ENCODE results near the gene TPSD1. TPM values are rescaled to one million over a fixed set of nuclear protein-coding genes. Genes with fewer than 3 reads are reported as not detected.

The TPSD1 gene
- polyA plus RNA-seq, 2 of the 4 experiments (the other 2 are of a cell fraction) = not detected

DNA sequence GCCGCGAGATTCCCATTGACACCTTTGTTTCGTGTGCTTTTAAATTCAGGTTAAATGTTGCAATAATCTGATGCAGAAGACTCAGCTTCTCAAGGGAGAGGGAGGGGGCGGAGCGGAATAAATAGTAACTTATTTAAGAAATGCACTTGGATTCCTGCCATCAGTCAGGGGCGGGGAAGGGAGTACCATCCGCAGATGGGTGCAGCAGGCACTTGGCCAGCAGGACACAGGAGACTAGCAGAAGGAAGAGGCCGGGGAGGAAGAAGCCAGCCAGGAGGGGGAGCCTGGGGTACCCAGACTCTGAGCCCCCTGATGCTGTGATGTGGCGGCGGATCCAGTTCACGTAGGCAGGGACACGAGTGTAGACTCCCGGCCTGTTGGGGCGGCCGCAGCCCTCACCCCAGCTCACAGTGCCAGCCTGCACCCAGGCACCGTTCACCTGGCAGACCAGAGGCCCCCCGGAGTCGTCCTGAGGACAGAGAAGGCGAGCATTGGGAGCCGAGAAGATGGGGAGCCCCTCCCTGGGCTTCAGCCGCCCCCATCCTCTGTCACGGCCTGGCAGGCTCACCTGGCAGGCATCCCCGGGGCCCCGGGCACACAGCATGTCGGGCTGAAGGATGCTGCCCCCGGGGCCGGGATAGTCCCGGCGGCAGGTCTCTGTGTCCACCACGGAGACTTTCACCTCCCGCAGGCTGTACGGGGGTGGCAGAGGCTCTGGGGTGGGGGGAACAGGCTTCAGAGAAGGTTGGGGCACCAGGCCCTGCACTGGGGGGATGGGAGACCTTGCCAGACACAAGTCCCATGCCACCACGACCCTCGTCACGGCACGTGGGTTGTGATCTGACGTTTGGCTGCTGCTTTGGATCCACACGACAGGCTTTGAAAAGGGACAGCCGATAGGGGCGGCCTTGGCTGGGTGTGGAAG lies 34.0 kb upstream of the TPSD1 start:
- Histone ChIP-seq H3K4me3 (no peak overlapping the region), H3K27ac (no peak overlapping the region), H3K9me3 (no peaks in the 10 kb centered on the region), H3K4me2 (no peak overlapping the region), H3K4me1 (peaks cover 20% of the 10 kb centered on the region)
- ChIA-PET POLR2A (no interaction called here), CTCF (interaction anchor here (1.1 to 1.7 kb wide), 3 partner anchors 28 to 141 kb away, joined by 3 to 5 read pairs (median 3); no protein-coding TSS in a partner anchor)
- WGBS (ENCODE audit: missing lambda C conversion rate) = 81% methylated on average over 28 of the region's 40 CpGs
- DNase-seq (ENCODE audit: low read depth in 1 of 2, low spot score in 1 of 2) (peak in 1 of 2 experiments; percentile 44), FAIRE-seq (no peak), ATAC-seq (no peak)
- TF ChIP-seq, protein P1, sequence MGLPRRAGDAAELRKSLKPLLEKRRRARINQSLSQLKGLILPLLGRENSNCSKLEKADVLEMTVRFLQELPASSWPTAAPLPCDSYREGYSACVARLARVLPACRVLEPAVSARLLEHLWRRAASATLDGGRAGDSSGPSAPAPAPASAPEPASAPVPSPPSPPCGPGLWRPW (IDR thresholded peaks at IDR 0.05) = no peak
- TF ChIP-seq SREBF2 (IDR thresholded peaks at IDR 0.05) = no peak
- TF ChIP-seq CBX8 (IDR thresholded peaks at IDR 0.05) = no peak
- no peak for TF ChIP-seq MYC (IDR thresholded peaks at IDR 0.05; ENCODE audit: borderline replicate concordance, low read length)
- TF ChIP-seq, protein P2, sequence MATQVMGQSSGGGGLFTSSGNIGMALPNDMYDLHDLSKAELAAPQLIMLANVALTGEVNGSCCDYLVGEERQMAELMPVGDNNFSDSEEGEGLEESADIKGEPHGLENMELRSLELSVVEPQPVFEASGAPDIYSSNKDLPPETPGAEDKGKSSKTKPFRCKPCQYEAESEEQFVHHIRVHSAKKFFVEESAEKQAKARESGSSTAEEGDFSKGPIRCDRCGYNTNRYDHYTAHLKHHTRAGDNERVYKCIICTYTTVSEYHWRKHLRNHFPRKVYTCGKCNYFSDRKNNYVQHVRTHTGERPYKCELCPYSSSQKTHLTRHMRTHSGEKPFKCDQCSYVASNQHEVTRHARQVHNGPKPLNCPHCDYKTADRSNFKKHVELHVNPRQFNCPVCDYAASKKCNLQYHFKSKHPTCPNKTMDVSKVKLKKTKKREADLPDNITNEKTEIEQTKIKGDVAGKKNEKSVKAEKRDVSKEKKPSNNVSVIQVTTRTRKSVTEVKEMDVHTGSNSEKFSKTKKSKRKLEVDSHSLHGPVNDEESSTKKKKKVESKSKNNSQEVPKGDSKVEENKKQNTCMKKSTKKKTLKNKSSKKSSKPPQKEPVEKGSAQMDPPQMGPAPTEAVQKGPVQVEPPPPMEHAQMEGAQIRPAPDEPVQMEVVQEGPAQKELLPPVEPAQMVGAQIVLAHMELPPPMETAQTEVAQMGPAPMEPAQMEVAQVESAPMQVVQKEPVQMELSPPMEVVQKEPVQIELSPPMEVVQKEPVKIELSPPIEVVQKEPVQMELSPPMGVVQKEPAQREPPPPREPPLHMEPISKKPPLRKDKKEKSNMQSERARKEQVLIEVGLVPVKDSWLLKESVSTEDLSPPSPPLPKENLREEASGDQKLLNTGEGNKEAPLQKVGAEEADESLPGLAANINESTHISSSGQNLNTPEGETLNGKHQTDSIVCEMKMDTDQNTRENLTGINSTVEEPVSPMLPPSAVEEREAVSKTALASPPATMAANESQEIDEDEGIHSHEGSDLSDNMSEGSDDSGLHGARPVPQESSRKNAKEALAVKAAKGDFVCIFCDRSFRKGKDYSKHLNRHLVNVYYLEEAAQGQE (IDR thresholded peaks at IDR 0.05) = no peak
- TF ChIP-seq TP53 (CRISPR knock-in tag; IDR thresholded peaks at IDR 0.05) = no peak
- TF ChIP-seq NFE2L2 (conservative IDR thresholded peaks at IDR 0.05; ENCODE audit: low read length) = no peak
- TF ChIP-seq, protein P3, sequence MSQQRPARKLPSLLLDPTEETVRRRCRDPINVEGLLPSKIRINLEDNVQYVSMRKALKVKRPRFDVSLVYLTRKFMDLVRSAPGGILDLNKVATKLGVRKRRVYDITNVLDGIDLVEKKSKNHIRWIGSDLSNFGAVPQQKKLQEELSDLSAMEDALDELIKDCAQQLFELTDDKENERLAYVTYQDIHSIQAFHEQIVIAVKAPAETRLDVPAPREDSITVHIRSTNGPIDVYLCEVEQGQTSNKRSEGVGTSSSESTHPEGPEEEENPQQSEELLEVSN (IDR thresholded peaks at IDR 0.05; ENCODE audit: borderline replicate concordance, low read depth) = no peak
- TF ChIP-seq FOSB (CRISPR knock-in tag; IDR thresholded peaks at IDR 0.05) = no peak

DNA sequence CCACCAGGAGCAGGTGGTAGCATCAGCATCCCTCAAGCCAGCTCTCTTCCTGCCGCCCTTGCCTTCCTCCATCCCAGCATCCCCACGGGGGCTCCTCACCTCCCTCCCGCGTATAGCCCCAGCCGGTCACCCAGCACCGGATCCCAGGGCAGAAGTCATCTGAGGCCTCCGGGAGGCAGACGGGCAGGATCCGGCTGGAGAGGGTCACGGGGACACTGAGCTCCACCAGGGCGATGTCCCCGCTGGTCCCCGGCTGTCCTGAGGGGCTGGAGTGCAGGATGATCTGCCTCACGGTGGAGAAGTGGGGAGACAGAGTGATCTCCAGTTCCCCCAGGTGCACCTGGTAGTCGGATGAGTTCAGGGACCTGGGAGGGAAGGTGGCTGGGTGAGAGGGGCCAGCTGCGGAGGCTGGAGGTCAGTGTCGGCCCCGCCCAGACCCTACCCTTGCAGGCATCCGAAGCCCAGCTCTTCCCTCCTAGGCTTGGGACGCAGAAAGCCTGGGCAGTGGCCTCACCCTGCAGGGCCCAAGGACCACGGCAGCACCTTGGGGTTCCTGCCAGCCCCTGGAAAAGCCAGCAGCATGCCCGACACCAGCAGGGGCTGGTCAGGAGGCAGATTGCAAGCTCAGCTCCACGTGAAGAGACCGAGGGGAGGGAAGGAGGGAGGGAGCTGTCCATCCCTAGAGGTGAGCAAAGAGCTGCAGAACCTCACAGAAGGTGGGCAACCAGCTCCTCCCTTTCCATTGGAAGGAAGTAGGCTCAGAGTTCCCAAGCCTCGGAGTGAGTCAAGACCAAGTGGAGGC lies 33.1 kb upstream of the TPSD1 start:
- WGBS (ENCODE audit: missing lambda C conversion rate) = 82% methylated on average over 16 of the region's 25 CpGs
- H3K4me2 ChIP-seq = no peak overlapping the region
- ATAC-seq (no peak), DNase-seq (ENCODE audit: low read depth in 1 of 2, low spot score in 1 of 2) (no peak), FAIRE-seq (no peak)
- CTCF ChIA-PET = interaction anchor here (1.2 kb wide), 1 partner anchor 120 kb away, joined by 3 read pairs; no protein-coding TSS in a partner anchor
- TF ChIP-seq NPAS2 (CRISPR knock-in tag; IDR thresholded peaks at IDR 0.05; ENCODE audit: borderline replicate concordance) (no peak), ZC3H11A (IDR thresholded peaks at IDR 0.05) (no peak), HOXB5 (CRISPR knock-in tag; IDR thresholded peaks at IDR 0.05) (no peak), CBX2 (IDR thresholded peaks at IDR 0.05; ENCODE audit: borderline replicate concordance, low read depth) (no peak), NFE2L2 (conservative IDR thresholded peaks at IDR 0.05; ENCODE audit: low read length) (no peak), RNF2 (IDR thresholded peaks at IDR 0.05; ENCODE audit: borderline replicate concordance, low read depth) (no peak), FOSL2 (IDR thresholded peaks at IDR 0.05) (no peak), FOSL2 (CRISPR knock-in tag; IDR thresholded peaks at IDR 0.05) (no peak), ZFP36 (IDR thresholded peaks at IDR 0.05; ENCODE audit: borderline replicate concordance, partially characterized antibody) (no peak), TP53 (CRISPR knock-in tag; IDR thresholded peaks at IDR 0.05) (no peak), SREBF2 (IDR thresholded peaks at IDR 0.05) (no peak), NR3C1 (IDR thresholded peaks at IDR 0.05) (no peak)
- TF ChIP-seq, protein P4, sequence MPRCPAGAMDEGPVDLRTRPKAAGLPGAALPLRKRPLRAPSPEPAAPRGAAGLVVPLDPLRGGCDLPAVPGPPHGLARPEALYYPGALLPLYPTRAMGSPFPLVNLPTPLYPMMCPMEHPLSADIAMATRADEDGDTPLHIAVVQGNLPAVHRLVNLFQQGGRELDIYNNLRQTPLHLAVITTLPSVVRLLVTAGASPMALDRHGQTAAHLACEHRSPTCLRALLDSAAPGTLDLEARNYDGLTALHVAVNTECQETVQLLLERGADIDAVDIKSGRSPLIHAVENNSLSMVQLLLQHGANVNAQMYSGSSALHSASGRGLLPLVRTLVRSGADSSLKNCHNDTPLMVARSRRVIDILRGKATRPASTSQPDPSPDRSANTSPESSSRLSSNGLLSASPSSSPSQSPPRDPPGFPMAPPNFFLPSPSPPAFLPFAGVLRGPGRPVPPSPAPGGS (IDR thresholded peaks at IDR 0.05) = no peak
- TF ChIP-seq, protein P5, sequence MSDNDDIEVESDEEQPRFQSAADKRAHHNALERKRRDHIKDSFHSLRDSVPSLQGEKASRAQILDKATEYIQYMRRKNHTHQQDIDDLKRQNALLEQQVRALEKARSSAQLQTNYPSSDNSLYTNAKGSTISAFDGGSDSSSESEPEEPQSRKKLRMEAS (IDR thresholded peaks at IDR 0.05) = no peak
- TF ChIP-seq, protein P3 (IDR thresholded peaks at IDR 0.05; ENCODE audit: borderline replicate concordance, low read depth) = no peak
- TF ChIP-seq, protein P1 (IDR thresholded peaks at IDR 0.05) = no peak
- TF ChIP-seq, protein P6, sequence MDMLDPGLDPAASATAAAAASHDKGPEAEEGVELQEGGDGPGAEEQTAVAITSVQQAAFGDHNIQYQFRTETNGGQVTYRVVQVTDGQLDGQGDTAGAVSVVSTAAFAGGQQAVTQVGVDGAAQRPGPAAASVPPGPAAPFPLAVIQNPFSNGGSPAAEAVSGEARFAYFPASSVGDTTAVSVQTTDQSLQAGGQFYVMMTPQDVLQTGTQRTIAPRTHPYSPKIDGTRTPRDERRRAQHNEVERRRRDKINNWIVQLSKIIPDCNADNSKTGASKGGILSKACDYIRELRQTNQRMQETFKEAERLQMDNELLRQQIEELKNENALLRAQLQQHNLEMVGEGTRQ (IDR thresholded peaks at IDR 0.05) = no peak
- TF ChIP-seq, protein P7, sequence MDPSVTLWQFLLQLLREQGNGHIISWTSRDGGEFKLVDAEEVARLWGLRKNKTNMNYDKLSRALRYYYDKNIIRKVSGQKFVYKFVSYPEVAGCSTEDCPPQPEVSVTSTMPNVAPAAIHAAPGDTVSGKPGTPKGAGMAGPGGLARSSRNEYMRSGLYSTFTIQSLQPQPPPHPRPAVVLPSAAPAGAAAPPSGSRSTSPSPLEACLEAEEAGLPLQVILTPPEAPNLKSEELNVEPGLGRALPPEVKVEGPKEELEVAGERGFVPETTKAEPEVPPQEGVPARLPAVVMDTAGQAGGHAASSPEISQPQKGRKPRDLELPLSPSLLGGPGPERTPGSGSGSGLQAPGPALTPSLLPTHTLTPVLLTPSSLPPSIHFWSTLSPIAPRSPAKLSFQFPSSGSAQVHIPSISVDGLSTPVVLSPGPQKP (IDR thresholded peaks at IDR 0.05; ENCODE audit: low read depth, low read length) = no peak
- no peaks in the 10 kb centered on the region for H3K9me3 ChIP-seq
- no peak overlapping the region for H3K27ac ChIP-seq
- H3K4me3 ChIP-seq = no peak overlapping the region
- POLR2A ChIA-PET = no interaction called here
- H3K4me1 ChIP-seq = peaks cover 20% of the 10 kb centered on the region

All from A549 (cell line).